ENCODE data around the gene FN1.

GRCh38 chr2:215421859-215422461 lies 13.9 kb downstream of the FN1 start:
- TF ChIP-seq EP300 (IDR thresholded peaks at IDR 0.05) (no peak), POLR2A (IDR thresholded peaks at IDR 0.05) (no peak), CTCF (IDR thresholded peaks at IDR 0.05) (no peak), POLR2AphosphoS5 (IDR thresholded peaks at IDR 0.05) (no peak)

Data from stomach (tissue), 4 donors.